IMR-90 (cell line): ENCODE data around the gene YRDC. TPM values are rescaled to one million over a fixed set of nuclear protein-coding genes. Genes with fewer than 3 reads are reported as not detected.

Source experiments
- ATAC-seq: fragments of 200-7000 bp; cut with Tn5 transposase; 2 replicates; pipeline ENCODE4 v1.9.1; 2020; ENCODE audit warnings: low read depth, mild to moderate bottlenecking, moderate library complexity
- BruUV-seq: library from RNA; stranded (reverse); fragments of 400-500 nt; replicated peaks from 2 replicates; lab custom pipeline; 2021; lab: Mats Ljungman, UMichigan
- CTCF ChIA-PET: fragments of 300-600 bp; formaldehyde crosslinking; extraction: SDS; loops from one replicate; lab custom pipeline; 2021; ENCODE audit warnings: antibody characterized with exemption; lab: Yijun Ruan, JAX
- POLR2A ChIA-PET: fragments of 300-600 bp; sonication (Branson Sonifier 250); formaldehyde crosslinking; loops from one replicate; lab custom pipeline; 2022; ENCODE audit warnings: antibody characterized with exemption; ENCODE audit not compliant: unreplicated experiment; lab: Charles Lee
- DNase-seq: peaks from one replicate; pipeline ENCODE4 v3.0.0; 2013
- H2AFZ ChIP-seq: replicated peaks from 2 replicates; pipeline ENCODE3; 2013; ENCODE audit warnings: low read length, mild to moderate bottlenecking; ENCODE audit not compliant: poor library complexity
- H2AK5ac ChIP-seq: 2 replicates; pipeline ENCODE4 v1.6.1; 2013; ENCODE audit warnings: low read depth, low read length, inconsistent platforms
- H2AK9ac ChIP-seq: replicated peaks from 2 replicates; pipeline ENCODE3; 2013; ENCODE audit warnings: mild to moderate bottlenecking, low read depth, low read length, moderate library complexity; ENCODE audit not compliant: poor library complexity
- H2BK120ac ChIP-seq: 2 replicates; pipeline ENCODE4 v1.6.1; 2013; ENCODE audit warnings: low read depth, low read length, inconsistent platforms
- H2BK15ac ChIP-seq: 3 replicates; pipeline ENCODE4 v1.6.1; 2013; ENCODE audit warnings: low read depth, low read length, inconsistent platforms
- H2BK20ac ChIP-seq: 2 replicates; pipeline ENCODE4 v1.6.1; 2013; ENCODE audit warnings: low read depth, mild to moderate bottlenecking, inconsistent platforms, low read length, moderate library complexity
- H2BK5ac ChIP-seq: 2 replicates; pipeline ENCODE4 v1.6.1; 2013; ENCODE audit warnings: mild to moderate bottlenecking, low read depth, low read length, inconsistent platforms; ENCODE audit not compliant: poor library complexity, severe bottlenecking
- H3K14ac ChIP-seq: replicated peaks from 2 replicates; pipeline ENCODE4 v1.6.1; 2013; ENCODE audit warnings: low read depth, low read length, inconsistent platforms
- H3K18ac ChIP-seq: 2 replicates; pipeline ENCODE4 v1.6.1; 2013; ENCODE audit warnings: low read depth, low read length, control low read depth
- H3K23ac ChIP-seq: 2 replicates; pipeline ENCODE4 v1.6.1; 2013; ENCODE audit warnings: low read depth, low read length, inconsistent platforms
- H3K27ac ChIP-seq: 2 replicates; pipeline ENCODE4 v1.5.1; 2013; ENCODE audit warnings: mild to moderate bottlenecking, control low read depth, low read length; ENCODE audit not compliant: insufficient read depth
- H3K27me3 ChIP-seq: 2 replicates; pipeline ENCODE4 v1.6.1; 2013; ENCODE audit warnings: low read length; ENCODE audit not compliant: control insufficient read depth, insufficient read depth
- H3K36me3 ChIP-seq: 2 replicates; pipeline ENCODE4 v1.6.1; 2013; ENCODE audit warnings: low read length, mixed read lengths; ENCODE audit not compliant: control insufficient read depth, insufficient read depth
- H3K4ac ChIP-seq: 2 replicates; pipeline ENCODE4 v1.6.1; 2013; ENCODE audit warnings: low read depth, low read length, inconsistent platforms
- H3K4me1 ChIP-seq: 2 replicates; pipeline ENCODE4 v1.6.1; 2013; ENCODE audit warnings: low read length, mixed read lengths; ENCODE audit not compliant: control insufficient read depth, insufficient read depth
- H3K4me2 ChIP-seq: 2 replicates; pipeline ENCODE4 v1.6.1; 2013; ENCODE audit warnings: low read depth, mild to moderate bottlenecking, control low read depth, low read length, moderate library complexity
- H3K4me3 ChIP-seq: 2 replicates; pipeline ENCODE4 v1.5.1; 2013; ENCODE audit warnings: low read depth, mild to moderate bottlenecking, control low read depth, low read length, moderate library complexity; ENCODE audit not compliant: insufficient read depth
- H3K56ac ChIP-seq: 2 replicates; pipeline ENCODE4 v1.6.1; 2013; ENCODE audit warnings: low read length, inconsistent platforms; ENCODE audit not compliant: insufficient read depth; ENCODE audit errors: extremely low read depth
- H3K79me1 ChIP-seq, 2 experiments: 2 replicates each; pipeline ENCODE4 v1.6.1; 2013; ENCODE audit warnings: low read length in 2 of 2, inconsistent platforms in 1 of 2, low read depth in 1 of 2
- H3K9ac ChIP-seq: 2 replicates; pipeline ENCODE4 v1.6.1; 2013; ENCODE audit warnings: low read depth, low read length, control low read depth
- H3K9me1 ChIP-seq: 2 replicates; pipeline ENCODE4 v1.6.1; 2013; ENCODE audit warnings: low read length, inconsistent platforms; ENCODE audit not compliant: insufficient read depth
- H3K9me3 ChIP-seq: 2 replicates; pipeline ENCODE4 v1.6.1; 2013; ENCODE audit warnings: low read length; ENCODE audit not compliant: control insufficient read depth, insufficient read depth
- H4K20me1 ChIP-seq: 2 replicates; pipeline ENCODE4 v1.6.1; 2013; ENCODE audit warnings: low read length, inconsistent platforms; ENCODE audit not compliant: insufficient read depth
- H4K5ac ChIP-seq: 2 replicates; pipeline ENCODE4 v1.6.1; 2013; ENCODE audit warnings: mild to moderate bottlenecking, low read depth, low read length, control low read depth
- H4K8ac ChIP-seq, 2 experiments: 2 replicates each; pipeline ENCODE4 v1.6.1; 2013; ENCODE audit warnings: low read depth in 2 of 2, low read length in 2 of 2, control low read depth in 1 of 2, inconsistent platforms in 1 of 2
- H4K91ac ChIP-seq: 2 replicates; pipeline ENCODE4 v1.6.1; 2013; ENCODE audit warnings: low read depth, low read length, inconsistent platforms; ENCODE audit not compliant: insufficient read depth
- CHD1 ChIP-seq: IDR thresholded peaks from 2 replicates; pipeline ENCODE4 v1.6.1; 2012; ENCODE audit warnings: low read depth, low read length, improper control_type of control experiment
- FOS ChIP-seq: fragments of 150-350 bp; IDR thresholded peaks from 2 replicates; pipeline ENCODE4 v1.6.1; 2016; ENCODE audit warnings: low read depth, low read length
- POLR2A ChIP-seq: IDR thresholded peaks from 2 replicates; pipeline ENCODE4 v1.6.1; 2012; ENCODE audit warnings: mild to moderate bottlenecking, low read depth, low read length
- WGBS, 2 experiments: methylation state at CpG; one replicate each; pipeline versions ENCODE4 v1.1.5 to v1.1.7; 2013; ENCODE audit warnings: missing lambda C conversion rate in 2 of 2; ENCODE audit not compliant: insufficient read length in 1 of 2; ENCODE audit errors: extremely low coverage in 2 of 2; 5-methylcytosine and 5-hydroxymethylcytosine counted together
- dilution Hi-C: fragments of 300-500 bp; cut with HindIII; formaldehyde crosslinking; loops from one replicate; pipeline ENCODE4 v1.14.3; 2018; ENCODE audit warnings: low sequenced_read_pairs; ENCODE audit not compliant: unreplicated experiment
- in situ Hi-C: fragments of 300-500 bp; cut with MboI; formaldehyde crosslinking; loops from 3 replicates; pipeline ENCODE4 v1.14.3; 2019; ENCODE audit warnings: low sequenced_read_pairs, inconsistent platforms, mixed read lengths
- intact Hi-C: fragments of 100-400 bp; cut with micrococcal nuclease; formaldehyde crosslinking; loops from 2 replicates; pipeline ENCODE4 v1.10.0; 2022
- polyA plus RNA-seq, 3 experiments: library from polyadenylated mRNA; depleted of rRNA; stranded (reverse); fragments of >200 nt; gene quantifications; 2 replicates each; pipeline ENCODE4 v1.2.3, GENCODE V29; 2012; ENCODE audit warnings: low replicate concordance in 1 of 3
- total RNA-seq: library from RNA; depleted of rRNA; stranded (reverse); fragments of >200 nt; gene quantifications from 2 replicates; pipeline ENCODE4 v1.2.3, GENCODE V29; 2012
- TF ChIP-seq, protein P1 (sequence below): fragments of 150-350 bp; IDR thresholded peaks from 2 replicates; pipeline ENCODE4 v1.6.1; 2017; ENCODE audit warnings: mild to moderate bottlenecking, antibody characterized with exemption, low read length, low read depth

Gene YRDC
- total and polyA plus RNA-seq, 2 of the 4 experiments (the other 2 are of a cell fraction) = 21.0 to 21.7 TPM

DNA sequence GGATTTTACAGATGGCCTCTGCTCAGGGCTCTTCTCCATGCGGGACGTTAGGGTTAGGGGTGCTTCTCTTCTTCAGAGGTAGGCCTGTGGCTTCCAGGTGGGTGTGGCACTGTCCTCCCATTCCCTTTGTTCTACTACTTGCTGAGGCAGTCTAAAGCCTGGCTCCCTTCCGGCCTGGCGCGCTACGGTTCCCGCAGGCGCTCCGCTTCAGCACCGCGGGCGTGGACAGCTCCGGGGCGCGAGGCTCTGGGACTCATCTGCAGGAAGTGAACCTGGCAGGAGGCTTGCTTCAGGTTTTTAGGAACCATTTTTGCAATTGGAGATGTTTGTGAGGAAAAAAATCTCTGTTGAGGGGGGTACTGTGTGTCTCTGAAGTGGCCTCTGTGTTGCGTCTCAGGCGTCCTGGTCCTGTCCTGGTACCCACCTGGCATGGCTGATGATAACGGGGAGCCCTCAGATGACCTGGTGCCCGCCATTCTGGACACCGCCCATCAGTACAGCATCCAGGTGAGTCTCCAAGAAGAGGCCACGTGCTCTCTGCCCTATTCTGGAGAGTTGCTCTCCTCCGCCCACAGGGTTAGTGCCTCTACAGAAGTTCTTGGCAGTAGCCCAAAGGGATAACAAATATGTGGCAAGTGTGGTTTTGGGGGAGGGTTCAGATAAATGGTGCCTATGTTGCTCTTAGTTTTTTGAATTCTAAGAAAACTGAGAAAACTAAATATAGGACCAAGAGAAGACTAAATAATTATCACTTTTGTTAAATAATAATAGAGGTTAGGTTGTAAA lies 12.5 kb downstream of the YRDC start (continued):
- no peak for TF ChIP-seq CHD1
- no peak for TF ChIP-seq POLR2A

DNA sequence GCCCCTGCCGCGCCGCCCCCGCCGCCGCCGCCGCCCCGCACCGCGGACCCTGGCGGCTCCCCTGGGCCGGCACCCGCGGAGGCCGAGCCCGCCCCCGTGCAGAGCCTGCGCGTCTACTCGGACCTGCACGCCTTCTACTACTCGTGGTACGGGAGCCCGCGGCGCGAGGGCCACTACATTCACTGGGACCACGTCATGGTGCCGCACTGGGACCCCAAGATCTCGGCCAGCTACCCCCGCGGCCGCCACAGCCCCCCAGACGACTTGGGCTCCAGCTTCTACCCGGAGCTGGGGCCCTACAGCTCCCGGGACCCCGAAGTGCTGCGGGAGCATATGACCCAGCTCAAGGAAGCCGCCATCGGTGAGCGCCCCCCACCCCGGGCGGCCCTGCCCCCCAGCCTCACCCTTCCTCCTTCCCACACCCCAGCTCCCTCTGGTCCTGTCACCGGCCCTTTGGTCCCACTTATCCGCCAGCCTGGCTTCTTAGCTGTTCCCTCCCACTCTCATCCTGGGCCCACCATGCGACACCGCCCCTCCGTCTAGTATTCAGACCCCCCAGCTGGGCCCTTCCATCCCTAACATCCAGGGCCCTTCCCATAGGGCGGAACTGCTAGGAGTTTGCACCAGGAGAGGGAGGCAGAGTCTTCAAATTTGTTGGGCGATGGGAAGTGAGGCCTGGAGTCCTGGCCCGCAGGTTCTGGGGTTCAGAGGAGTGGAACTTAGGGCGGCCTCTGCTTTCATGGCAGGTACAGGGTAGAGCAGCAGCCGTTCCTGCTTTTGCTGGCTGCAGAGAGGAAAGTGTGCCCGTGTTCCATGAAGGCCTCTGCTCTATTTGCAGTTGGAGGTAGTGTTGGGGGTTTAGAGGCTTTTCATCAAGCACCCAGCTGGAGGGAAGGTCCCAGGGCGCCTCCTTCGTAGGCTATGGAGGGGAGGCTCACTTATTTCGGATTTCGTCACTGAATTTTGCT lies 13.4 kb downstream of the YRDC start:
- Histone ChIP-seq H3K18ac (no peak overlapping the region), H4K8ac (no peak overlapping the region), H3K4me2 (peak overlapping the region; percentile 53; the same call in 1 of the 2 replicates), H3K23ac (no peak overlapping the region), H2BK15ac (no peak overlapping the region), H3K4me1 (peaks cover 2% of the 10 kb centered on the region), H2AK9ac (peak overlapping the region; percentile 55), H4K5ac (no peak overlapping the region), H3K27ac (no peak overlapping the region), H4K91ac (no peak overlapping the region), H2AK5ac (no peak overlapping the region), H2BK5ac (no peak overlapping the region), H3K4me3 (no peak overlapping the region), H3K36me3 (no peaks in the 10 kb centered on the region; the same call in 1 of the 2 replicates), H3K9ac (no peak overlapping the region), H3K14ac (no peak overlapping the region), H3K9me3 (no peaks in the 10 kb centered on the region), H3K79me1 (no peaks in the 10 kb centered on the region), H2AFZ (peak overlapping the region; percentile 71), H3K56ac (no peak overlapping the region), H4K20me1 (peaks cover 3% of the 10 kb centered on the region; the same call in 1 of the 2 replicates), H2BK20ac (no peak overlapping the region), H2BK120ac (no peak overlapping the region), H3K27me3 (peaks cover 19% of the 10 kb centered on the region), H3K4ac (no peak overlapping the region), H3K9me1 (no peaks in the 10 kb centered on the region; the same call in 1 of the 2 replicates)
- intact Hi-C loops (no loop called here), in situ Hi-C loops (no loop called here), dilution Hi-C loops (no loop called here)
- WGBS, 2 experiments = 4% methylated on average over 11 of the region's 59 CpGs; no CpG with 5 or more reads in 1 of the 2 experiments
- ATAC-seq (peak; percentile 40; the same call in 1 of the 2 replicates), DNase-seq (no peak)
- ChIA-PET POLR2A (no interaction called here), CTCF (no interaction called here)
- no TSS peak for BruUV-seq
- TF ChIP-seq, protein P1, sequence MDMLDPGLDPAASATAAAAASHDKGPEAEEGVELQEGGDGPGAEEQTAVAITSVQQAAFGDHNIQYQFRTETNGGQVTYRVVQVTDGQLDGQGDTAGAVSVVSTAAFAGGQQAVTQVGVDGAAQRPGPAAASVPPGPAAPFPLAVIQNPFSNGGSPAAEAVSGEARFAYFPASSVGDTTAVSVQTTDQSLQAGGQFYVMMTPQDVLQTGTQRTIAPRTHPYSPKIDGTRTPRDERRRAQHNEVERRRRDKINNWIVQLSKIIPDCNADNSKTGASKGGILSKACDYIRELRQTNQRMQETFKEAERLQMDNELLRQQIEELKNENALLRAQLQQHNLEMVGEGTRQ = no peak
- TF ChIP-seq FOS = no peak
